HPDE6-E6E7 (cell line): ENCODE data around the gene SMIM3.
A peak's percentile ranks its signal among the peaks of the same experiment; 100 is the strongest.
"Not testable (repeated sequence)": the region's sequence is repeated elsewhere in the genome, so short reads cannot be mapped to it uniquely, and the experiment has no call there.

ENCODE experiments used
- DNase-seq: peaks from one replicate; pipeline ENCODE4 v3.0.0; 2011; ENCODE audit warnings: missing footprints; ENCODE audit errors: extremely low spot score

The SMIM3 gene

GRCh38 chr5:150793423-150793888, 14.9 kb downstream of the SMIM3 start:
- DNase-seq = not testable (repeated sequence)

- no peak for DNase-seq
Measured at GRCh38 chr5:150794927-150795326, 16.4 kb downstream of the SMIM3 start.

GRCh38 chr5:150797384-150797783, 18.8 kb downstream of the SMIM3 start:
- DNase-seq = no peak

- DNase-seq = peak; percentile 71
Measured at GRCh38 chr5:150801117-150801927, 22.8 kb downstream of the SMIM3 start.

- no peak for DNase-seq
Measured at GRCh38 chr5:150804388-150804787, 25.8 kb downstream of the SMIM3 start.

- DNase-seq = no peak
Measured at GRCh38 chr5:150809363-150809762, 30.8 kb downstream of the SMIM3 start.

- no peak for DNase-seq
Measured at GRCh38 chr5:150815010-150815409, 36.5 kb downstream of the SMIM3 start.

GRCh38 chr5:150816946-150817345, 38.4 kb downstream of the SMIM3 start:
- no peak for DNase-seq

GRCh38 chr5:150829744-150830143, 51.2 kb downstream of the SMIM3 start:
- DNase-seq = no peak

GRCh38 chr5:150831821-150832220, 53.3 kb downstream of the SMIM3 start:
- not testable (repeated sequence) for DNase-seq

GRCh38 chr5:150836064-150836463, 57.5 kb downstream of the SMIM3 start:
- DNase-seq = no peak

GRCh38 chr5:150836703-150837102, 58.1 kb downstream of the SMIM3 start:
- no peak for DNase-seq

GRCh38 chr5:150845185-150845859, 66.8 kb downstream of the SMIM3 start:
- not testable (repeated sequence) for DNase-seq

GRCh38 chr5:150846308-150846653, 67.7 kb downstream of the SMIM3 start, which contains the start of gene IRGM:
Gene IRGM (plus strand): TSS chr5:150846521. CDS start chr5:150848124, 1,603 bp downstream.
- DNase-seq = not testable (repeated sequence)
